ENCODE results near the gene CAMP. TPM values are rescaled to one million over a fixed set of nuclear protein-coding genes. Genes with fewer than 3 reads are reported as not detected.

The CAMP gene
- total and polyA plus RNA-seq, 2 of the 13 experiments (the other 11 are each of a cell fraction or from before 2014, with no cell fraction given), result not detected

DNA sequence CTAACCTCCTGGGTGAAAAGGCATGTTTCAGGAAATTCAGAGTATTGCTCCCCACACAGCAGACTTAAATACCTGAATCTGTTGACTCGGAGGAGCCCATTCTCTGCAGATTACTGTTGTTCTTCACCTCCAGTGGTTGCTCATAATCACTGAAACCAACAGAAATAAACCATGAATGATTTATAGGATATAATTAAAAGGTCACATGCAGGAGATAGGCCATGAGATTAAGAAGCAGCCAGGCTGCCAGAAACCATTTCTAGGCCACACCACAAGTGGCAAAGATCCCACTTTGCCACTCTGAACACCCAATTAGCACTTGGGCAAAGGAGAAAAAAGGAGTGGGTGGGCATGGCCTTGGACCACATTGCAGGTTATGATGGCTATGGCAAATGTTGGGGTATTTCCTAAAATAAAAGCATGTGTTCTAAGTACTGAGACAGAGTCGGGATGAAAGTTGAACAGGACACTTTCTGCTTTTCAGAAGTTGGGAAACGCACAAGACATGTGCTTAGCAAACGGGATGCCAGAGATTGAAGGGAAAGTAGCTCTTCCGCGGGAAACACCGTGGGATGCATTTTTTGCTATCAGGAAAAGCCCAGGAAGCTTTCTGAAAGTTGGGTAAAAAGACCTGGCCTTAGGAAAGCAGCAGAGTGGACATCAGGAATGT, 36.5 kb upstream of the CAMP start (continued):
- no peak for TF ChIP-seq AFF4 (CRISPR knock-in tag; IDR thresholded peaks at IDR 0.05)

DNA sequence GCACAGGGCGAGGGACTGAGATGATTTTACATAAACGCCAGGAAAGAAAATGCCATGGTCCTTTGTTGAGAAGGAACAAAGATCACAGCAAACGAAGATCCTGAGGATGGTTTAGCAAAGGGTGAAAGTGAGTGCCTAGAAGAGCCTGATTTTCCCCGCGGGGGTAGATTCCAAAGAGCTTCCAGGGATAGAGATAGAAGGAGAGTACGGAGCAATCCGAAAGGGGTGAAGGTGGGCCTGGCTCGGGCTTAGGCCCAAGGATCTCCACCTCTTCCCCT, 36.1 kb upstream of the CAMP start:
- POLR2A ChIA-PET, result interaction anchor here (2.2 to 2.6 kb wide), 2 partner anchors 98 to 286 kb away, joined by 10 to 12 read pairs; no protein-coding TSS in a partner anchor
- ATAC-seq, result no peak
- 0% methylated on average over 7 of the region's 8 CpGs for WGBS (ENCODE audit: low lambda C conversion rate)
- TF ChIP-seq SIN3A (IDR thresholded peaks at IDR 0.05; ENCODE audit: borderline replicate concordance, low read depth, low read length) (peak; percentile 20; the same call in 1 of the 2 replicates), ZFP82 (CRISPR knock-in tag; IDR thresholded peaks at IDR 0.05; ENCODE audit: borderline replicate concordance) (0 out of 2 replicates have a peak, but pooled peaks have one; percentile 37), SOX13 (IDR thresholded peaks at IDR 0.05) (no peak), SOX13 (CRISPR knock-in tag; conservative IDR thresholded peaks at IDR 0.05 in 1 of 2, IDR thresholded peaks at IDR 0.05 in 1 of 2) (no peak), AKAP8 (CRISPR knock-in tag; IDR thresholded peaks at IDR 0.05) (0 out of 2 replicates have a peak, but pooled peaks have one; percentile 12), ZNF605 (CRISPR knock-in tag; IDR thresholded peaks at IDR 0.05) (0 out of 2 replicates have a peak, but pooled peaks have one; percentile 14), NKX3-1 (CRISPR knock-in tag; IDR thresholded peaks at IDR 0.05) (0 out of 2 replicates have a peak, but pooled peaks have one; percentile 15), PAWR (CRISPR knock-in tag; IDR thresholded peaks at IDR 0.05; ENCODE audit: borderline replicate concordance) (no peak), ZNF143 (CRISPR knock-in tag; IDR thresholded peaks at IDR 0.05) (peak; percentile 30; the same call in 1 of the 2 replicates), ZNF329 (CRISPR knock-in tag; IDR thresholded peaks at IDR 0.05; ENCODE audit: low read depth) (0 out of 2 replicates have a peak, but pooled peaks have one; percentile 20), SAP130 (CRISPR knock-in tag; IDR thresholded peaks at IDR 0.05; ENCODE audit: low read depth) (peak; percentile 33; the same call in 1 of the 2 replicates), SPEN (CRISPR knock-in tag; IDR thresholded peaks at IDR 0.05; ENCODE audit: low read depth) (no peak), RFXAP (CRISPR knock-in tag; IDR thresholded peaks at IDR 0.05; ENCODE audit: borderline replicate concordance) (no peak), ZFX (CRISPR knock-in tag; IDR thresholded peaks at IDR 0.05; ENCODE audit: low read depth) (no peak), DMAP1 (CRISPR knock-in tag; IDR thresholded peaks at IDR 0.05) (peak; percentile 43; the same call in 1 of the 2 replicates)
- TF ChIP-seq, protein P1, sequence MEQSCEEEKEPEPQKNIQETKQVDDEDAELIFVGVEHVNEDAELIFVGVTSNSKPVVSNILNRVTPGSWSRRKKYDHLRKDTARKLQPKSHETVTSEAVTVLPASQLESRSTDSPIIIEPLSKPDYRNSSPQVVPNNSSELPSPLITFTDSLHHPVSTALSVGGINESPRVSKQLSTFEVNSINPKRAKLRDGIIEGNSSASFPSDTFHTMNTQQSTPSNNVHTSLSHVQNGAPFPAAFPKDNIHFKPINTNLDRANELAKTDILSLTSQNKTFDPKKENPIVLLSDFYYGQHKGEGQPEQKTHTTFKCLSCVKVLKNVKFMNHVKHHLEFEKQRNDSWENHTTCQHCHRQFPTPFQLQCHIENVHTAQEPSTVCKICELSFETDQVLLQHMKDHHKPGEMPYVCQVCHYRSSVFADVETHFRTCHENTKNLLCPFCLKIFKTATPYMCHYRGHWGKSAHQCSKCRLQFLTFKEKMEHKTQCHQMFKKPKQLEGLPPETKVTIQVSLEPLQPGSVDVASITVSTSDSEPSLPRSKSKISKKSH (CRISPR knock-in tag; IDR thresholded peaks at IDR 0.05; ENCODE audit: borderline replicate concordance), result 0 out of 2 replicates have a peak, but pooled peaks have one; percentile 25

More for the DNA sequence above, 36.1 kb upstream of the CAMP start:
- FAIRE-seq (no peak), DNase-seq (ENCODE audit: low spot score) (no peak)
- CTCF ChIA-PET (ENCODE audit: low intra/inter-chr PET ratio, low total read pairs), result no interaction called here
- H3K9me3 ChIP-seq (ENCODE audit: low read length), result no peaks in the 10 kb centered on the region
- H3K4me1 ChIP-seq (ENCODE audit: insufficient read depth, low read length), result peaks cover 75% of the 10 kb centered on the region
- H3K4me2 ChIP-seq (ENCODE audit: low read depth, low read length), result peak overlapping the region; percentile 91
- intact Hi-C loops (cut with micrococcal nuclease; ENCODE audit: unreplicated experiment), result no loop called here
- peak overlapping the region; percentile 66 to 91 (median 80) for H3K4me3 ChIP-seq (replicated peaks in 1 of 3; ENCODE audit: insufficient read depth in 1 of 3, low read depth in 2 of 3, low read length in 3 of 3)
- H2AFZ ChIP-seq (ENCODE audit: low read length), result peak overlapping the region; percentile 48
- in situ Hi-C loops (cut with HindIII; ENCODE audit: extremely low pct_ligation_motif_present, low pct_unique_long_range_greater_than_20kb), result no loop called here
- H3K27me3 ChIP-seq (ENCODE audit: control insufficient read depth in 1 of 2, insufficient read depth in 2 of 2, low read length in 2 of 2), result no peaks in the 10 kb centered on the region
- BruUV-seq (replicated peaks), result no TSS peak
- H4K20me1 ChIP-seq (ENCODE audit: insufficient read depth, low read length), result no peaks in the 10 kb centered on the region
- H3K9ac ChIP-seq (ENCODE audit: insufficient read depth, low read depth, low read length), result peak overlapping the region; percentile 89
- H3K27ac ChIP-seq (ENCODE audit: extremely low read length, insufficient read depth, low read length), result peak overlapping the region; percentile 78
- peaks cover 40% of the 10 kb centered on the region for H3K79me2 ChIP-seq (ENCODE audit: insufficient read depth, low read length)
- peaks cover 0 to 38% of the 10 kb centered on the region in 2 experiments; a peak in 4 of 5 replicates for H3K36me3 ChIP-seq (replicated peaks in 1 of 2; ENCODE audit: control insufficient read depth in 1 of 2, insufficient read depth in 2 of 2, low read length in 2 of 2)

Measured in HepG2 (cell line).